ENCODE measurements around the gene TMEM62. TPM values are rescaled to one million over a fixed set of nuclear protein-coding genes. Genes with fewer than 3 reads are reported as not detected.
"Not testable (repeated sequence)": the region's sequence is repeated elsewhere in the genome, so short reads cannot be mapped to it uniquely, and the experiment has no call there.

The TMEM62 gene
- total RNA-seq, 6 experiments from 2014 or later = 7.6 to 17.1 (median 9.6) TPM

DNA sequence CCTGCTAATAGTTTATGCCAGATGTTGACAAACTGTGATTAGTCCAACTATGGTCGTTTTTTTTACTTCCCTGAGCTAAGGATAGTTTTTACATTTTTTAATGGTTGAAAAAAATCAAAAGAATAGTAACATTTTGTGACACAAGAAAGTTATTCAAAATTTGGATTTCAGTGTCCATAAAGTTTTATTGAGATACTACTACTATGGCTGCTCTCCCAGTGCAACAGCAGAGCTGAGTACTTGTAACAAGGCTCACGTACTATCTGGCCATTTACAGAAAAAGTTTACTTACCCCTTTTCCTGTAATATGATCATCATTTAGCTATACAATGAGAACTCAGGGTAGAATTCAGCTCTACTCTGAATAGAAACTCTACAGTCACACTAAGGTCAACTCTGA is 11.5 kb upstream of the TMEM62 start:
- 50% methylated on average over 2 of the region's 2 CpGs for WGBS (ENCODE audit: insufficient coverage, low coverage, low lambda C conversion rate, missing lambda C conversion rate)
- no peaks in the 10 kb centered on the region for H3K9me3 ChIP-seq
- DNase-seq (no peak), ATAC-seq (no peak)
- no peaks in the 10 kb centered on the region for H3K4me1 ChIP-seq
- intact Hi-C loops (cut with DNase I) = loop anchor here in 1 of 2 donors (5.0 kb wide), 1 partner anchor 40 kb away; no protein-coding TSS in a partner anchor
- no peak overlapping the region for H3K4me3 ChIP-seq
- no peaks in the 10 kb centered on the region for H3K36me3 ChIP-seq
- TF ChIP-seq POLR2A (IDR thresholded peaks at IDR 0.05) = no peak
- TF ChIP-seq, protein P1, sequence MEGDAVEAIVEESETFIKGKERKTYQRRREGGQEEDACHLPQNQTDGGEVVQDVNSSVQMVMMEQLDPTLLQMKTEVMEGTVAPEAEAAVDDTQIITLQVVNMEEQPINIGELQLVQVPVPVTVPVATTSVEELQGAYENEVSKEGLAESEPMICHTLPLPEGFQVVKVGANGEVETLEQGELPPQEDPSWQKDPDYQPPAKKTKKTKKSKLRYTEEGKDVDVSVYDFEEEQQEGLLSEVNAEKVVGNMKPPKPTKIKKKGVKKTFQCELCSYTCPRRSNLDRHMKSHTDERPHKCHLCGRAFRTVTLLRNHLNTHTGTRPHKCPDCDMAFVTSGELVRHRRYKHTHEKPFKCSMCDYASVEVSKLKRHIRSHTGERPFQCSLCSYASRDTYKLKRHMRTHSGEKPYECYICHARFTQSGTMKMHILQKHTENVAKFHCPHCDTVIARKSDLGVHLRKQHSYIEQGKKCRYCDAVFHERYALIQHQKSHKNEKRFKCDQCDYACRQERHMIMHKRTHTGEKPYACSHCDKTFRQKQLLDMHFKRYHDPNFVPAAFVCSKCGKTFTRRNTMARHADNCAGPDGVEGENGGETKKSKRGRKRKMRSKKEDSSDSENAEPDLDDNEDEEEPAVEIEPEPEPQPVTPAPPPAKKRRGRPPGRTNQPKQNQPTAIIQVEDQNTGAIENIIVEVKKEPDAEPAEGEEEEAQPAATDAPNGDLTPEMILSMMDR (IDR thresholded peaks at IDR 0.05) = no peak
- no peak overlapping the region for H3K27ac ChIP-seq
- H3K27me3 ChIP-seq = no peaks in the 10 kb centered on the region

- DNase-seq (no peak), ATAC-seq (peak in 1 of 4 donors; percentile 4)
- H3K4me1 ChIP-seq = no peaks in the 10 kb centered on the region
- no peaks in the 10 kb centered on the region for H3K36me3 ChIP-seq
- no peak for TF ChIP-seq POLR2A (IDR thresholded peaks at IDR 0.05)
- TF ChIP-seq, protein P1 (IDR thresholded peaks at IDR 0.05) = no peak
- no peaks in the 10 kb centered on the region for H3K27me3 ChIP-seq
- WGBS (ENCODE audit: insufficient coverage, low coverage, low lambda C conversion rate, missing lambda C conversion rate) = 67% methylated on average over 3 of the region's 3 CpGs
- intact Hi-C loops (cut with DNase I) = no loop called here
- H3K4me3 ChIP-seq = no peak overlapping the region
- H3K27ac ChIP-seq = no peak overlapping the region
- no peaks in the 10 kb centered on the region for H3K9me3 ChIP-seq
These were observed 8.2 kb upstream of the TMEM62 start for GRCh38 chr15:43125100-43125661.

- intact Hi-C loops (cut with DNase I) = no loop called here
- Histone ChIP-seq H3K4me3 (no peak overlapping the region), H3K27me3 (no peaks in the 10 kb centered on the region), H3K4me1 (no peaks in the 10 kb centered on the region), H3K27ac (no peak overlapping the region), H3K36me3 (no peaks in the 10 kb centered on the region), H3K9me3 (no peaks in the 10 kb centered on the region)
- TF ChIP-seq, protein P1 (IDR thresholded peaks at IDR 0.05) = no peak
- no peak for TF ChIP-seq POLR2A (IDR thresholded peaks at IDR 0.05)
- no peak for ATAC-seq
- 55% methylated on average over 2 of the region's 6 CpGs for WGBS (ENCODE audit: insufficient coverage, low coverage, low lambda C conversion rate, missing lambda C conversion rate)
- no peak for DNase-seq
These were observed 7.0 kb upstream of the TMEM62 start for GRCh38 chr15:43126356-43126755.

GRCh38 chr15:43127752-43128151 is 5.6 kb upstream of the TMEM62 start:
- TF ChIP-seq POLR2A (IDR thresholded peaks at IDR 0.05) = no peak
- TF ChIP-seq, protein P1 (IDR thresholded peaks at IDR 0.05) = no peak
- intact Hi-C loops (cut with DNase I) = no loop called here
- Histone ChIP-seq H3K27ac (no peak overlapping the region), H3K4me3 (no peak overlapping the region), H3K4me1 (no peaks in the 10 kb centered on the region), H3K36me3 (no peaks in the 10 kb centered on the region), H3K27me3 (no peaks in the 10 kb centered on the region), H3K9me3 (no peaks in the 10 kb centered on the region)
- DNase-seq (no peak), ATAC-seq (peak; percentile 27 to 62 (median 45))
- 85% methylated on average over 2 of the region's 2 CpGs for WGBS (ENCODE audit: insufficient coverage, low coverage, low lambda C conversion rate, missing lambda C conversion rate)

DNA sequence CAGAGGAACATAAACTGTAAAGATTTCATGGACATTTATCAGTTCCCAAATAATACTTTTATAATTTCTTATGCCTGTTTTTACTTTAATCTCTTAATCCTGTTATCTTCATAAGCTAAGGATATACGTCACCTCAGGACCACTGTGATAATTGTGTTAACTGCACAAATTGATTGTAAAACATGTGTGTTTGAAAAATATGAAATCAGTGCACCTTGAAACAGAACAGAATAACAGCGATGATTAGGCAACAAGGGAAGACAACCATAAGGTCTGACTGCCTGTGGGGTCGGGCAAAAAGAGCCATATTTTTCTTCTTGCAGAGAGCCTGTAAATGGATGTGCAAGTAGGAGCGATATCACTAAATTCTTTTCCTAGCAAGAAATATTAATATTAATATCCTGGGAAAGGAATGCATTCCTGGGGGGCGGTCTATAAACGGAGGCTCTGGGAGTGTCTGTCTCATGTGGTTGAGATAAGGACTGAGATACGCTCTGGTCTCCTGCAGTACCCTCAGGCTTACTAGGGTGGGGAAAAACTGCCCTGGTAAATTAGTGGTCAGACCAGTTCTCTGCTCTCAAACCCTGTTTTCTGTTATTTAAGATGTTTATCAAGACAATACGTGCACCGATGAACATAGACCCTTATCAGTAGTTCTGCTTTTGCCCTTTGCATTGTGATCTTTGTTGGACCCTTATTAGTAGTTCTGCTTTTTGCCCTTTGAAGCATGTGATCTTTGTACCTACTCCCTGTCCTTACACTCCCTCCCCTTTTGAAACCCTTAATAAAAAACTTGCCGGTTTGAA is 5.0 kb upstream of the TMEM62 start:
- H3K9me3 ChIP-seq; DNase-seq; intact Hi-C loops (cut with DNase I); H3K4me1 ChIP-seq; H3K27ac ChIP-seq; H3K4me3 ChIP-seq; H3K27me3 ChIP-seq; H3K36me3 ChIP-seq; ATAC-seq: not testable (repeated sequence)
- 66% methylated on average over 9 of the region's 10 CpGs for WGBS (ENCODE audit: insufficient coverage, low coverage, low lambda C conversion rate, missing lambda C conversion rate)

Data from right lobe of liver (tissue), 6 donors.